HCT116 (cell line): ENCODE results near the gene GNG12. TPM values are rescaled to one million over a fixed set of nuclear protein-coding genes. Genes with fewer than 3 reads are reported as not detected.

Experiments used
- ATAC-seq: fragments of 200-7000 bp; cut with Tn5 transposase; 2 replicates; pipeline ENCODE4 v1.9.1; 2020; ENCODE audit warnings: mild to moderate bottlenecking, moderate library complexity
- BruUV-seq: library from RNA; stranded (reverse); fragments of 400-500 nt; replicated peaks from 2 replicates; lab custom pipeline; 2021; lab: Mats Ljungman, UMichigan
- CTCF ChIA-PET: fragments of 300-600 bp; sonication (Branson Sonifier 250); formaldehyde crosslinking; loops from one replicate; lab custom pipeline; 2021; ENCODE audit warnings: antibody characterized with exemption; lab: Charles Lee
- POLR2A ChIA-PET: fragments of 300-600, 350-600 bp; sonication (Branson Sonifier 250); formaldehyde crosslinking; loops from one replicate; lab custom pipeline; 2021; ENCODE audit warnings: antibody characterized with exemption; lab: Charles Lee
- RAD21 ChIA-PET, 2 experiments: fragments of 300-600 bp; sonication (Branson Sonifier 250); formaldehyde crosslinking; loops; one replicate each; lab custom pipeline; 2023; ENCODE audit warnings: low total read pairs in 2 of 2; ENCODE audit not compliant: uncharacterized antibody in 2 of 2, unreplicated experiment in 2 of 2, low non-redundant PET in 1 of 2; lab: Charles Lee
- DNase-seq: peaks from one replicate; pipeline ENCODE4 v3.0.0-alpha.2; 2010; ENCODE audit warnings: low read depth, low spot score
- H2AFZ ChIP-seq: fragments of 200-600 bp; shearing (Covaris generic), sonication (generic); 2 replicates; pipeline ENCODE4 v1.6.1; 2017; ENCODE audit warnings: low read depth, mixed run types, mixed read lengths, antibody characterized with exemption, low read length; ENCODE audit not compliant: poor library complexity, severe bottlenecking
- H3K27ac ChIP-seq: 2 replicates; pipeline ENCODE4 v1.5.1; 2012; ENCODE audit warnings: low read depth, low read length
- H3K27me3 ChIP-seq: fragments of 200-600 bp; sonication (generic); 2 replicates; pipeline ENCODE4 v1.6.1; 2016; ENCODE audit warnings: mixed run types, low read length, mixed read lengths; ENCODE audit not compliant: insufficient read depth
- H3K36me3 ChIP-seq, 2 experiments: fragments of 200-500 bp in 1 of 2; fragments of 200-600 bp in 1 of 2; sonication (Bioruptor generic) in 1 of 2; sonication (generic) in 1 of 2; 2 replicates each; pipeline versions ENCODE4 v1.5.1 to v1.6.1; 2014 to 2016; ENCODE audit warnings: low read length in 2 of 2, inconsistent platforms in 1 of 2, mixed read lengths in 1 of 2, mixed run types in 1 of 2; ENCODE audit not compliant: insufficient read depth in 2 of 2, control insufficient read depth in 1 of 2
- H3K4me1 ChIP-seq, 2 experiments: fragments of 200-600 bp in 1 of 2; sonication (generic) in 1 of 2; 2 replicates each; pipeline versions ENCODE4 v1.5.1 to v1.6.1; 2012 to 2017; ENCODE audit warnings: low read length in 2 of 2, inconsistent platforms in 1 of 2, mild to moderate bottlenecking in 1 of 2, mixed read lengths in 1 of 2, mixed run types in 1 of 2, moderate library complexity in 1 of 2; ENCODE audit not compliant: insufficient read depth in 2 of 2, control insufficient read depth in 1 of 2
- H3K4me2 ChIP-seq: fragments of 200-600 bp; sonication (generic); 2 replicates; pipeline ENCODE4 v1.6.1; 2017; ENCODE audit warnings: mixed run types, low read length, mixed read lengths
- H3K4me3 ChIP-seq, 2 experiments: fragments of 200-600 bp in 1 of 2; sonication (generic) in 1 of 2; replicated peaks in 1 of 2; 2 replicates each; pipeline ENCODE4 v1.5.1; 2011 to 2016; ENCODE audit warnings: low read length in 2 of 2, control low read depth in 1 of 2, low read depth in 1 of 2, mild to moderate bottlenecking in 1 of 2, mixed read lengths in 1 of 2, mixed run types in 1 of 2
- H3K79me2 ChIP-seq: fragments of 200-600 bp; sonication (generic); 2 replicates; pipeline ENCODE4 v1.6.1; 2017; ENCODE audit warnings: mild to moderate bottlenecking, mixed run types, low read length, moderate library complexity, mixed read lengths; ENCODE audit not compliant: insufficient read depth
- H3K9ac ChIP-seq: fragments of 200-600 bp; sonication (generic); 2 replicates; pipeline ENCODE4 v1.6.1; 2016; ENCODE audit warnings: low read length, mixed read lengths
- H3K9me2 ChIP-seq: fragments of 200-600 bp; sonication (generic), shearing (Covaris generic); 2 replicates; pipeline ENCODE4 v1.6.1; 2017; ENCODE audit warnings: mixed run types, mild to moderate bottlenecking, moderate library complexity; ENCODE audit not compliant: insufficient read depth
- H3K9me3 ChIP-seq, 2 experiments: fragments of 200-500 bp in 1 of 2; fragments of 200-600 bp in 1 of 2; sonication (Bioruptor generic) in 1 of 2; sonication (generic) in 1 of 2; 2 replicates each; pipeline ENCODE4 v1.6.1; 2014 to 2017; ENCODE audit warnings: low read length in 2 of 2, mixed read lengths in 2 of 2, inconsistent platforms in 1 of 2, low read depth in 1 of 2, mild to moderate bottlenecking in 1 of 2, mixed run types in 1 of 2, moderate library complexity in 1 of 2; ENCODE audit not compliant: control insufficient read depth in 1 of 2, insufficient read depth in 1 of 2
- H4K20me1 ChIP-seq: fragments of 200-600 bp; sonication (generic), shearing (Covaris generic); 2 replicates; pipeline ENCODE4 v1.6.1; 2017; ENCODE audit warnings: mixed run types, mild to moderate bottlenecking, moderate library complexity; ENCODE audit not compliant: insufficient read depth
- ATF3 ChIP-seq: IDR thresholded peaks from 2 replicates; pipeline ENCODE4 v1.6.1; 2012
- CEBPB ChIP-seq: IDR thresholded peaks from 2 replicates; pipeline ENCODE4 v1.6.1; 2012; ENCODE audit warnings: low read depth
- CTCF ChIP-seq, 3 experiments: fragments of 200-600 bp in 1 of 3; sonication (generic) in 1 of 3; IDR thresholded peaks in 2 of 3; conservative IDR thresholded peaks in 1 of 3; 2 replicates each; pipeline ENCODE4 v1.5.1; 2012 to 2017; ENCODE audit warnings: low read depth in 2 of 3, low read length in 2 of 3, antibody characterized with exemption in 1 of 3, borderline replicate concordance in 1 of 3, control low read depth in 1 of 3, mild to moderate bottlenecking in 1 of 3, mixed read lengths in 1 of 3, mixed run types in 1 of 3, moderate library complexity in 1 of 3; ENCODE audit not compliant: insufficient read depth in 1 of 3
- EGR1 ChIP-seq: IDR thresholded peaks from 2 replicates; pipeline ENCODE4 v1.6.1; 2012; ENCODE audit warnings: low read depth
- EZH2 ChIP-seq: fragments of 200-600 bp; sonication (generic); IDR thresholded peaks from 2 replicates; pipeline ENCODE4 v1.6.1; 2017; ENCODE audit warnings: antibody characterized with exemption, mixed run types
- EZH2phosphoT487 ChIP-seq: fragments of 200-600 bp; IDR thresholded peaks from 2 replicates; pipeline ENCODE4 v1.6.1; 2018; ENCODE audit warnings: antibody characterized with exemption, borderline replicate concordance
- FOSL1 ChIP-seq: IDR thresholded peaks from 2 replicates; pipeline ENCODE4 v1.6.1; 2012; ENCODE audit warnings: low read depth
- JUND ChIP-seq: IDR thresholded peaks from 2 replicates; pipeline ENCODE4 v1.6.1; 2012
- MAX ChIP-seq: IDR thresholded peaks from 2 replicates; pipeline ENCODE4 v1.6.1; 2012
- POLR2A ChIP-seq: IDR thresholded peaks from 2 replicates; pipeline ENCODE4 v1.7.0; 2011; ENCODE audit warnings: borderline replicate concordance; ENCODE audit not compliant: insufficient read depth, insufficient read length; ENCODE audit errors: extremely low read depth
- POLR2AphosphoS5 ChIP-seq: IDR thresholded peaks from 2 replicates; pipeline ENCODE4 v1.6.1; 2011; ENCODE audit warnings: mild to moderate bottlenecking, low read depth, low read length, moderate library complexity
- RAD21 ChIP-seq: IDR thresholded peaks from 2 replicates; pipeline ENCODE4 v1.6.1; 2012; ENCODE audit warnings: low read depth, mild to moderate bottlenecking
- SRF ChIP-seq: IDR thresholded peaks from 2 replicates; pipeline ENCODE4 v1.6.1; 2012; ENCODE audit warnings: low read depth
- TCF7L2 ChIP-seq: IDR thresholded peaks from 2 replicates; pipeline ENCODE4 v1.7.0; 2011; ENCODE audit warnings: borderline replicate concordance, inconsistent platforms; ENCODE audit not compliant: insufficient read depth, insufficient read length; ENCODE audit errors: extremely low read depth
- ZBTB33 ChIP-seq: IDR thresholded peaks from 2 replicates; pipeline ENCODE4 v1.6.1; 2011; ENCODE audit warnings: mild to moderate bottlenecking, low read length, moderate library complexity; ENCODE audit not compliant: insufficient replicate concordance; ENCODE audit errors: extremely low read depth
- intact Hi-C: fragments of 100-400 bp; cut with micrococcal nuclease; formaldehyde crosslinking; loops from 2 replicates; pipeline ENCODE4 v1.10.0; 2022
- total RNA-seq: library from RNA; stranded (reverse); gene quantifications from one replicate; pipeline ENCODE4 v1.2.1, GENCODE V29; 2021; ENCODE audit not compliant: unreplicated experiment

GNG12 gene
- total RNA-seq, 1 experiment from 2014 or later, result 49.6 TPM

GRCh38 chr1:67769633-67770256, 63.5 kb downstream of the GNG12 start:
- Histone ChIP-seq H3K9ac (no peak overlapping the region), H3K36me3 (no peaks in the 10 kb centered on the region), H2AFZ (no peak overlapping the region), H3K4me2 (no peak overlapping the region), H3K27ac (no peak overlapping the region), H3K4me3 (no peak overlapping the region), H3K79me2 (no peaks in the 10 kb centered on the region; the same call in 1 of the 2 replicates), H4K20me1 (no peaks in the 10 kb centered on the region), H3K4me1 (no peaks in the 10 kb centered on the region), H3K9me3 (no peaks in the 10 kb centered on the region), H3K27me3 (no peaks in the 10 kb centered on the region), H3K9me2 (no peaks in the 10 kb centered on the region)
- TF ChIP-seq RAD21 (no peak), POLR2A (no peak), EZH2phosphoT487 (no peak), CTCF (IDR thresholded peaks at IDR 0.05 in 2 of 3, conservative IDR thresholded peaks at IDR 0.05 in 1 of 3; ENCODE audit: borderline replicate concordance in 1 of 3, insufficient read depth in 1 of 3, low read depth in 2 of 3, low read length in 2 of 3) (no peak), JUND (no peak), MAX (no peak)
- DNase-seq (no peak), ATAC-seq (no peak)
- POLR2A ChIA-PET, result no interaction called here
- CTCF ChIA-PET, result interaction anchor here (0.7 to 1.7 kb wide), 2 partner anchors 9 to 235 kb away, joined by 3 to 5 read pairs; no protein-coding TSS in a partner anchor
- RAD21 ChIA-PET, result interaction anchor here in 1 of 2 experiments (0.9 kb wide), 1 partner anchor 237 kb away, joined by 3 read pairs; no protein-coding TSS in a partner anchor
- BruUV-seq, result no TSS peak
- intact Hi-C loops, result loop anchor here (5.0 kb wide), 2 partner anchors 243 to 343 kb away; no protein-coding TSS in a partner anchor

- H3K4me3 ChIP-seq, result no peak overlapping the region
- H3K4me1 ChIP-seq, result no peaks in the 10 kb centered on the region
- no peak for DNase-seq
- H3K9me2 ChIP-seq, result no peaks in the 10 kb centered on the region
- H3K36me3 ChIP-seq, result no peaks in the 10 kb centered on the region
- BruUV-seq, result no TSS peak
- RAD21 ChIA-PET, result no interaction called here
- no peak overlapping the region for H3K4me2 ChIP-seq
- no peak overlapping the region for H3K27ac ChIP-seq
- CTCF ChIA-PET, result interaction anchor here (0.8 to 4.0 kb wide), 4 partner anchors 8 to 242 kb away, joined by 4 to 19 read pairs (median 8); no protein-coding TSS in a partner anchor
- H4K20me1 ChIP-seq, result no peaks in the 10 kb centered on the region
- H3K79me2 ChIP-seq, result no peaks in the 10 kb centered on the region; the same call in 1 of the 2 replicates
- POLR2A ChIA-PET, result no interaction called here
- no peak overlapping the region for H3K9ac ChIP-seq
- no peaks in the 10 kb centered on the region for H3K9me3 ChIP-seq
- no peaks in the 10 kb centered on the region for H3K27me3 ChIP-seq
- intact Hi-C loops, result loop anchor here (5.0 kb wide), 2 partner anchors 244 to 344 kb away; no protein-coding TSS in a partner anchor
- no peak overlapping the region for H2AFZ ChIP-seq
- ATAC-seq, result no peak
- TF ChIP-seq MAX, result no peak
- no peak for TF ChIP-seq EZH2phosphoT487
- TF ChIP-seq POLR2A, result no peak
- TF ChIP-seq TCF7L2, result no peak
- TF ChIP-seq FOSL1, result no peak
- TF ChIP-seq EZH2, result no peak
- no peak for TF ChIP-seq POLR2AphosphoS5
- TF ChIP-seq EGR1, result no peak
- no peak for TF ChIP-seq ATF3
- no peak for TF ChIP-seq ZBTB33
- TF ChIP-seq SRF, result no peak
- no peak for TF ChIP-seq CEBPB
Observed at GRCh38 chr1:67768480-67768879, 64.8 kb downstream of the GNG12 start.
